Neuronal stem cell (in vitro differentiated cells): Measurements from ENCODE around the gene KIFC1.

Experiments
- DNase-seq: peaks from one replicate; pipeline ENCODE4 v3.0.0-alpha.2; 2013; ENCODE audit warnings: low spot score
- H2AFZ ChIP-seq: one replicate; pipeline ENCODE4 v1.6.1; 2013; ENCODE audit warnings: mild to moderate bottlenecking, low read length, inconsistent platforms
- H2AK5ac ChIP-seq: 2 replicates; pipeline ENCODE4 v1.6.1; 2013; ENCODE audit warnings: low read depth, mild to moderate bottlenecking, inconsistent platforms, low read length, moderate library complexity, mixed read lengths
- H2BK120ac ChIP-seq: 2 replicates; pipeline ENCODE4 v1.6.1; 2013; ENCODE audit warnings: low read depth, mild to moderate bottlenecking, inconsistent platforms, low read length, moderate library complexity, mixed read lengths
- H2BK12ac ChIP-seq: one replicate; pipeline ENCODE4 v1.6.1; 2013; ENCODE audit warnings: low read length, inconsistent platforms
- H2BK15ac ChIP-seq: 2 replicates; pipeline ENCODE4 v1.6.1; 2013; ENCODE audit warnings: mild to moderate bottlenecking, low read length, inconsistent platforms, mixed read lengths
- H2BK5ac ChIP-seq: one replicate; pipeline ENCODE4 v1.6.1; 2013; ENCODE audit warnings: inconsistent platforms, mild to moderate bottlenecking, low read length, moderate library complexity
- H3K14ac ChIP-seq: one replicate; pipeline ENCODE4 v1.6.1; 2013; ENCODE audit warnings: low read length, inconsistent platforms
- H3K18ac ChIP-seq: 2 replicates; pipeline ENCODE4 v1.6.1; 2013; ENCODE audit warnings: low read length, inconsistent platforms
- H3K23ac ChIP-seq: 2 replicates; pipeline ENCODE4 v1.6.1; 2013; ENCODE audit warnings: low read depth, mild to moderate bottlenecking, mixed read lengths, low read length, inconsistent platforms; ENCODE audit not compliant: poor library complexity
- H3K27ac ChIP-seq: replicated peaks from 3 replicates; pipeline ENCODE4 v1.5.1; 2013; ENCODE audit warnings: low read length, inconsistent platforms
- H3K27me3 ChIP-seq, 3 experiments: 2 replicates each; pipeline ENCODE4 v1.6.1; 2013; ENCODE audit warnings: low read length in 3 of 3, mild to moderate bottlenecking in 2 of 3, inconsistent platforms in 1 of 3, low read depth in 1 of 3, mixed read lengths in 1 of 3, moderate library complexity in 1 of 3; ENCODE audit not compliant: control insufficient read depth in 3 of 3, insufficient read depth in 3 of 3
- H3K36me3 ChIP-seq, 2 donors: replicated peaks in 1 of 2; 2 replicates each; pipeline ENCODE4 v1.6.1; 2013; ENCODE audit warnings: low read length in 2 of 2; ENCODE audit not compliant: control insufficient read depth in 2 of 2, insufficient read depth in 2 of 2
- H3K4ac ChIP-seq: 2 replicates; pipeline ENCODE4 v1.6.1; 2013; ENCODE audit warnings: inconsistent platforms, mild to moderate bottlenecking, low read length, moderate library complexity
- H3K4me1 ChIP-seq, 2 donors: 1 replicate in 1 of 2; 2 replicates in 1 of 2; pipeline ENCODE4 v1.6.1; 2013; ENCODE audit warnings: low read length in 2 of 2, low read depth in 1 of 2; ENCODE audit not compliant: control insufficient read depth in 2 of 2, insufficient read depth in 1 of 2
- H3K4me2 ChIP-seq: one replicate; pipeline ENCODE4 v1.6.1; 2013; ENCODE audit warnings: mild to moderate bottlenecking, low read length, inconsistent platforms; ENCODE audit not compliant: insufficient read depth, poor library complexity, severe bottlenecking
- H3K4me3 ChIP-seq, 2 donors: 2 replicates each; pipeline ENCODE4 v1.5.1; 2013; ENCODE audit warnings: low read length in 2 of 2, mild to moderate bottlenecking in 2 of 2, inconsistent platforms in 1 of 2, moderate library complexity in 1 of 2
- H3K79me1 ChIP-seq: one replicate; pipeline ENCODE4 v1.6.1; 2013; ENCODE audit warnings: low read depth, mild to moderate bottlenecking, inconsistent platforms, low read length, moderate library complexity
- H3K9ac ChIP-seq: one replicate; pipeline ENCODE4 v1.6.1; 2013; ENCODE audit warnings: mild to moderate bottlenecking, low read depth, low read length, inconsistent platforms; ENCODE audit not compliant: poor library complexity
- H3K9me3 ChIP-seq, 2 donors: replicated peaks in 1 of 2; 2 replicates each; pipeline versions ENCODE3 to v1.6.1; 2013; ENCODE audit warnings: low read length in 2 of 2, mild to moderate bottlenecking in 2 of 2, inconsistent platforms in 1 of 2, low read depth in 1 of 2, mixed read lengths in 1 of 2, moderate library complexity in 1 of 2; ENCODE audit not compliant: control insufficient read depth in 2 of 2, insufficient read depth in 1 of 2
- H4K8ac ChIP-seq: one replicate; pipeline ENCODE4 v1.6.1; 2013; ENCODE audit warnings: low read depth, mild to moderate bottlenecking, inconsistent platforms, low read length, moderate library complexity
- H4K91ac ChIP-seq: one replicate; pipeline ENCODE4 v1.6.1; 2013; ENCODE audit warnings: low read length, low read depth, mild to moderate bottlenecking, inconsistent platforms; ENCODE audit not compliant: poor library complexity
- WGBS, 2 donors: extraction: QIAGEN DNeasy Blood & Tissue Kit; methylation state at CpG; one replicate each; pipeline ENCODE4 v1.1.7; 2013; ENCODE audit warnings: missing lambda C conversion rate in 2 of 2, mixed read lengths in 1 of 2; ENCODE audit not compliant: insufficient read length in 2 of 2, insufficient replicate concordance in 1 of 2; ENCODE audit errors: extremely low coverage in 2 of 2; 5-methylcytosine and 5-hydroxymethylcytosine counted together

The KIFC1 gene

DNA sequence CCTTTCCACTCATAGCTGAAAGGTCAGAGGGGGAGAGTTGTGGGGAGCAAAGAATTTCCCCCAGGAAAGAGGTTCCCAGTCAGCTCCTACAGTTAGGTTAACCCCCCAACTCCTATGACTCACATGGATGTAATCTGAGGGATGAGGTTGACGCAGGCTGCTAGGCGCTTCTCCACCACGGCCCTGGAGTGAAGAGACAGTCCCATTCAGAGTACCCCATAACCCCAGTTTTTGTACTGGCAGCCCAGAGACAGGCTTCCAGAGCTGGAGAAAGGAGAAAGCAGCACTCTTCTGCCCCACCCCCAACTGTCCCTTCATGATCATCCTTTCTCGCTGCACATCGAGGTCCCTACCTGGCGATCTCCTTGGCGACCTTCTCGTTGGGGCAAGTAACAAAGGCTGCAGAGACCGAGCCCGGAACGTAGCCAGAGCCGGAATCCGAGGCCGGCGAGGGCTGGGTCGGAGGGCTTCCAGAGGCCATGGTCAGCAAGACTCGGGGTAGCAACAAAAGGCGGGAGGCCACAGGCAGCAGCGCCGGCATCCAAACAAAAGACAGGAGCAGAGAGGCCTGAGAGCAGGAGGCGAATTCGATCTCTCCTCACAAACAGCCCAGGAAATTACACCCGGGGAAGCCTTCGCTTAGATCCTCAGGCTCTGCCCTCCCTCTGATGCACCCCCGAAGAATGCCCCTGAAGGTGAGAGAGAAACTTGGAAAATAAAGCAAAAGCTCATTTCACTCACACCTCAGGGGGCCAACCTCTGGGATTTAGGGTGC, 25.7 kb downstream of the KIFC1 start:
- Histone ChIP-seq H3K4ac (no peak overlapping the region), H2AK5ac (peak overlapping the region; percentile 89), H3K14ac (no peak overlapping the region), H2BK5ac (peak overlapping the region; percentile 80), H3K4me1 (peaks cover 24 to 29% of the 10 kb centered on the region in 2 donors), H2AFZ (peak overlapping the region; percentile 91), H2BK15ac (no peak overlapping the region), H3K18ac (peak overlapping the region; percentile 58), H3K79me1 (no peaks in the 10 kb centered on the region), H3K4me3 (peak overlapping the region; percentile 80 to 86), H3K9me3 (no peaks in the 10 kb centered on the region), H3K23ac (peak overlapping the region; percentile 82), H4K8ac (no peak overlapping the region), H3K27ac (peak overlapping the region; percentile 89), H3K36me3 (peaks cover 35 to 53% of the 10 kb centered on the region in 2 donors), H3K27me3 (no peaks in the 10 kb centered on the region), H3K9ac (peak overlapping the region; percentile 14), H3K4me2 (peak overlapping the region; percentile 83), H4K91ac (no peak overlapping the region), H2BK12ac (no peak overlapping the region), H2BK120ac (peak overlapping the region; percentile 35)
- WGBS, 2 donors: no CpG with 5 or more reads among the region's 25 CpGs
- DNase-seq: no peak

DNA sequence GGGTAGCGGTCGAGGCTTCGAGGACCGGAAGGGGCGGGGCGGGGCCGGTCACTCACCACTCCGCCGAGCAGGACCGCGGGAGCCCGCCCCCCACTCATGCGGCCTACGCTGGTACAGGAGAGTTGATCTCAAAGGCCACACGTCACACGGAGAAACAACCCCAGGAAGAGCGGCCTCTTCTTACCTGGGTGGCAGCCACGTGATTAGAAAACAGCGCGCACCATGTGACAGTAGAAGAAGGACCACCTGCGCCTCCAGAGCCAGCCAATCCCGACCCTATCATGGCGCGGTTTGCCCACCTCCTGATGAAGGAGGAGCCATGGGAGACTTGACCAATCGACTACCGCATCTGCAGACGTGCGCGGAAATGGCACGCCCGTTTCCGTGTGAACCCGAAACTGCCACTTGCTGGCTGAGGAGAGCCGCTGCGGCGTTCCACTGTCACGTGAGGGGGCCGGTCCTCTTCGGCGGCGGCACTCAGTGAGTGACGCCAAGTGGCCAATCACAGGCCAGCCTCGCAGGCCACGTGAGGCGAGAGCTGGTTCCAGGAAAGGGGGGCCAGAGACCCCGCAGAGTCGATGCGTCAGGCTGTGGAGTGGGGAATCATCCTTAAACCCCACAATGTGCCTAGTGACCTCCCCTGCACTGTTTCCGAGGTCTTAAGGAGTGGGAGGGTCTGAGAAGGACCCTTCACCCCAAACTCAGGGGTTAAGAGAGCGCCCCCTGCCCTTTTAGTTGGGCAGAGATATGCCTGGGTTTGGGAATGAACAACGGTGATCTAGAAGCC, 26.5 kb downstream of the KIFC1 start, which contains the start of gene CUTA:
CUTA (minus strand) TSS at position 205 of the 787 bp plus-strand sequence; CDS start at position 98, 107 bp downstream.
- Histone ChIP-seq H2AFZ (peak within 1 kb of the TSS; percentile 91), H2BK120ac (peak within 1 kb of the TSS; percentile 35), H3K4ac (no peak within 1 kb of the TSS), H3K14ac (no peak within 1 kb of the TSS), H2BK15ac (peak within 1 kb of the TSS; percentile 8), H3K79me1 (no peaks in the 10 kb centered on the region), H3K23ac (peak within 1 kb of the TSS; percentile 82), H4K91ac (no peak within 1 kb of the TSS), H3K18ac (peak within 1 kb of the TSS; percentile 78), H3K4me3 (peak within 1 kb of the TSS; percentile 80 to 86), H4K8ac (no peak within 1 kb of the TSS), H2AK5ac (peak within 1 kb of the TSS; percentile 89), H3K9me3 (no peaks in the 10 kb centered on the region), H2BK12ac (peak within 1 kb of the TSS; percentile 11), H2BK5ac (peak within 1 kb of the TSS; percentile 80), H3K27me3 (no peaks in the 10 kb centered on the region), H3K4me1 (peaks cover 24 to 29% of the 10 kb centered on the region in 2 donors), H3K27ac (peak within 1 kb of the TSS; percentile 97), H3K9ac (peak within 1 kb of the TSS; percentile 14), H3K4me2 (peak within 1 kb of the TSS; percentile 86), H3K36me3 (peaks cover 29 to 53% of the 10 kb centered on the region in 2 donors)
- WGBS, 2 donors: no CpG with 5 or more reads among the region's 51 CpGs
- DNase-seq: peak; percentile 99

DNA sequence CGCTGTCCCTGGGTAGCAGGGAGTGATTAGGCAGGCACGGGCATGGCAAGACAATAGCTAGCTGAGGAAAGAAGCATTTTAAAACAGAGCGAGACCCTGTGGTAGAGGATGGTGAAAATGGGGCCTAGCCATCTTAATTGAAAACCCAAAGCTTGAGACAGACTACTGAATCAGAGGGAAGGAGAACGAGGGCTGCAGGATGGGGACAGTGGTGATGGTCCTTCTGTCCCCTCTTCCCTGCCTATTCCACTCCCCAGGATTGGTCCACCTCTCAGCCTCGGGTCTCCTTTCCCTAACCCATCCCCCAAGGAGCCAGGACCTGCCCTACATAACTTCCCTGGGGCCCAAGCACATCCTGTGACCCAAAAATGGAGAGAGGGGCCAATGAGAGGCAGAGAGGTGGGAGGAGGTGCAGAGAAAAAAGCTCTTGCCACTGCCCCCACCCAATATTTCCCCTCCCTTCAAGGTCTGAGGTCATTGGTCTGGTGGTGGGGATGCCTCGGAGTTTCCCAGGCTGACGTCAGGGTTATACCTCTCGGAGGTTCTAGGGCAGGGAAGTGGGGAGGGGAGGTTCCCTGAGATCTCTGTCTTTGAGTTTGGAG, 27.2 kb downstream of the KIFC1 start:
- no peak for DNase-seq
- Histone ChIP-seq H2BK120ac (peak overlapping the region; percentile 3), H3K4ac (no peak overlapping the region), H3K14ac (no peak overlapping the region), H4K91ac (no peak overlapping the region), H3K9me3 (no peaks in the 10 kb centered on the region), H3K4me3 (peak overlapping the region; percentile 70 to 80), H2BK12ac (peak overlapping the region; percentile 11), H3K18ac (peak overlapping the region; percentile 78), H3K4me2 (peak overlapping the region; percentile 86), H4K8ac (no peak overlapping the region), H2BK15ac (peak overlapping the region; percentile 8), H3K27ac (peak overlapping the region; percentile 97), H3K79me1 (peaks cover 3% of the 10 kb centered on the region), H2AK5ac (peak overlapping the region; percentile 16), H2AFZ (peak overlapping the region; percentile 91), H3K4me1 (peaks cover 24 to 29% of the 10 kb centered on the region in 2 donors), H3K9ac (no peak overlapping the region), H2BK5ac (no peak overlapping the region), H3K23ac (no peak overlapping the region), H3K36me3 (peaks cover 29 to 53% of the 10 kb centered on the region in 2 donors), H3K27me3 (no peaks in the 10 kb centered on the region)
- no CpG with 5 or more reads among the region's 8 CpGs for WGBS, 2 donors
